HepG2 (cell line): ENCODE results near the gene IGF1.

Source experiments
- CTCF ChIP-seq: sonication (generic); formaldehyde crosslinking; IDR thresholded peaks from 2 replicates; pipeline ENCODE4 v1.5.0; 2020; ENCODE audit warnings: mild to moderate bottlenecking, missing genetic modification reagents, moderate library complexity
- GTF3A ChIP-seq: sonication (generic); formaldehyde crosslinking; conservative IDR thresholded peaks from 2 replicates; pipeline ENCODE4 v1.4.0; 2020; ENCODE audit warnings: mild to moderate bottlenecking, missing genetic modification reagents
- KLF6 ChIP-seq: IDR thresholded peaks from 2 replicates; pipeline ENCODE4 v1.8.0; 2016; ENCODE audit warnings: missing biosample characterization, missing genetic modification reagents
- MAFG ChIP-seq: sonication (generic); formaldehyde crosslinking; IDR thresholded peaks from 2 replicates; pipeline ENCODE4 v1.5.1; 2020; ENCODE audit warnings: mild to moderate bottlenecking, missing genetic modification reagents
- MAX ChIP-seq: IDR thresholded peaks from 2 replicates; pipeline ENCODE4 v1.6.1; 2012; ENCODE audit warnings: inconsistent platforms
- POLR2AphosphoS5 ChIP-seq: IDR thresholded peaks from 2 replicates; pipeline ENCODE4 v1.6.1; 2012; ENCODE audit warnings: low read depth, low read length
- SNAPC5 ChIP-seq: sonication (generic); formaldehyde crosslinking; IDR thresholded peaks from 2 replicates; pipeline ENCODE4 v1.8.1; 2023; ENCODE audit warnings: mild to moderate bottlenecking, missing genetic modification reagents, borderline replicate concordance
- SRSF1 ChIP-seq: fragments of 200-400 bp; formaldehyde crosslinking; optimal IDR thresholded peaks from 2 replicates; pipeline ENCODE3; 2017; ENCODE audit warnings: mild to moderate bottlenecking, low read depth, low read length, moderate library complexity
- ZKSCAN1 ChIP-seq: fragments of 150-350 bp; IDR thresholded peaks from 2 replicates; pipeline ENCODE4 v1.6.1; 2014; ENCODE audit warnings: low read length
- ZNF232 ChIP-seq: sonication (generic); formaldehyde crosslinking; IDR thresholded peaks from 2 replicates; pipeline ENCODE4 v1.4.0; 2020; ENCODE audit warnings: missing genetic modification reagents, borderline replicate concordance

GRCh38 chr12:102471556-102471955 lies 8.8 kb downstream of the IGF1 start:
- TF ChIP-seq ZKSCAN1 (no peak), ZNF232 (CRISPR knock-in tag) (no peak), CTCF (CRISPR knock-in tag) (no peak), POLR2AphosphoS5 (no peak), SNAPC5 (CRISPR knock-in tag) (no peak), KLF6 (no peak), GTF3A (CRISPR knock-in tag) (no peak), MAFG (CRISPR knock-in tag) (no peak), MAX (no peak), SRSF1 (no peak)
